PC-3 (cell line): Measurements from ENCODE around the gene MAP2K7. TPM values are rescaled to one million over a fixed set of nuclear protein-coding genes. Genes with fewer than 3 reads are reported as not detected.

Experiments used
- ATAC-seq: fragments of 200-7000 bp; cut with Tn5 transposase; 2 replicates; pipeline ENCODE4 v1.9.1; 2020; ENCODE audit warnings: mild to moderate bottlenecking, moderate library complexity
- BruUV-seq: library from RNA; stranded (reverse); fragments of 400-500 nt; replicated peaks from 2 replicates; lab custom pipeline; 2021; lab: Mats Ljungman, UMichigan
- CTCF ChIA-PET: fragments of 300-600 bp; sonication (Branson Sonifier 250); formaldehyde crosslinking; loops from one replicate; lab custom pipeline; 2022; ENCODE audit warnings: antibody characterized with exemption; lab: Charles Lee
- POLR2A ChIA-PET: fragments of 300-600 bp; sonication (Branson Sonifier 250); formaldehyde crosslinking; loops from one replicate; lab custom pipeline; 2022; ENCODE audit warnings: antibody characterized with exemption; ENCODE audit not compliant: unreplicated experiment; lab: Charles Lee
- DNase-seq: peaks from one replicate; pipeline ENCODE4 v3.0.0-alpha.2; 2015
- H2AFZ ChIP-seq: fragments of 300-600 bp; sonication (generic); 2 replicates; pipeline ENCODE4 v1.6.0; 2016; ENCODE audit warnings: antibody characterized with exemption, low read length
- H3F3A ChIP-seq: fragments of 300-600 bp; sonication (generic); one replicate; pipeline ENCODE4 v1.6.0; 2017; ENCODE audit warnings: antibody characterized with exemption, low read length, control low read depth, mild to moderate bottlenecking; ENCODE audit not compliant: unreplicated experiment
- H3K27ac ChIP-seq: fragments of 300-600 bp; sonication (generic); 2 replicates; pipeline ENCODE4 v1.5.1; 2016; ENCODE audit warnings: mild to moderate bottlenecking, low read length
- H3K27me3 ChIP-seq: fragments of 300-600 bp; sonication (generic); 2 replicates; pipeline ENCODE4 v1.6.1; 2016; ENCODE audit warnings: low read length, mixed read lengths
- H3K36me3 ChIP-seq: fragments of 300-600 bp; sonication (generic); 2 replicates; pipeline ENCODE4 v1.6.1; 2016; ENCODE audit warnings: low read depth, mixed run types, low read length, mixed read lengths
- H3K4me1 ChIP-seq: fragments of 300-600 bp; sonication (generic); 2 replicates; pipeline ENCODE4 v1.5.1; 2016; ENCODE audit warnings: low read length; ENCODE audit not compliant: insufficient read depth
- H3K4me2 ChIP-seq: fragments of 300-600 bp; sonication (generic); 2 replicates; pipeline ENCODE4 v1.6.0; 2016; ENCODE audit warnings: low read length
- H3K4me3 ChIP-seq: fragments of 300-600 bp; sonication (generic); 2 replicates; pipeline ENCODE4 v1.5.1; 2016; ENCODE audit warnings: mild to moderate bottlenecking, low read length, mixed read lengths
- H3K79me2 ChIP-seq: fragments of 300-600 bp; sonication (generic); 2 replicates; pipeline ENCODE4 v1.6.1; 2017; ENCODE audit warnings: low read length, mixed read lengths
- H3K9ac ChIP-seq: fragments of 300-600 bp; sonication (generic); 2 replicates; pipeline ENCODE4 v1.6.0; 2016; ENCODE audit warnings: mild to moderate bottlenecking, low read length
- H3K9me2 ChIP-seq: fragments of 300-600 bp; sonication (generic); replicated peaks from 2 replicates; pipeline ENCODE4 v1.6.1; 2016; ENCODE audit warnings: mixed run types, low read length, mixed read lengths
- H3K9me3 ChIP-seq: fragments of 300-600 bp; sonication (generic); 2 replicates; pipeline ENCODE4 v1.6.1; 2016; ENCODE audit warnings: low read length, mixed read lengths
- H4K20me1 ChIP-seq: fragments of 300-600 bp; sonication (generic); 2 replicates; pipeline ENCODE4 v1.6.1; 2016; ENCODE audit warnings: low read length, mixed read lengths
- EZH2 ChIP-seq: fragments of 300-600 bp; sonication (generic); IDR thresholded peaks from one replicate; pipeline ENCODE4 v1.6.1; 2017; ENCODE audit warnings: antibody characterized with exemption, mild to moderate bottlenecking, low read length; ENCODE audit not compliant: unreplicated experiment
- EZH2phosphoT487 ChIP-seq: fragments of 300-600 bp; sonication (generic); IDR thresholded peaks from 2 replicates; pipeline ENCODE4 v1.6.1; 2018; ENCODE audit warnings: mild to moderate bottlenecking, antibody characterized with exemption, low read length, borderline replicate concordance
- intact Hi-C: fragments of 100-400 bp; cut with micrococcal nuclease; formaldehyde crosslinking; loops from 2 replicates; pipeline ENCODE4 v1.9.0; 2023
- total RNA-seq: library from RNA; depleted of rRNA; stranded (reverse); fragments of >200 nt; gene quantifications from 2 replicates; pipeline ENCODE4 v1.2.3, GENCODE V29; 2014
- TF ChIP-seq, protein P1 (sequence below): fragments of 300-600 bp; sonication (generic); conservative IDR thresholded peaks from 2 replicates; pipeline ENCODE4 v1.5.1; 2017; ENCODE audit warnings: antibody characterized with exemption, low read depth, mild to moderate bottlenecking, low read length

Gene MAP2K7
- total RNA-seq, 1 experiment from 2014 or later, result 39.3 TPM

DNA sequence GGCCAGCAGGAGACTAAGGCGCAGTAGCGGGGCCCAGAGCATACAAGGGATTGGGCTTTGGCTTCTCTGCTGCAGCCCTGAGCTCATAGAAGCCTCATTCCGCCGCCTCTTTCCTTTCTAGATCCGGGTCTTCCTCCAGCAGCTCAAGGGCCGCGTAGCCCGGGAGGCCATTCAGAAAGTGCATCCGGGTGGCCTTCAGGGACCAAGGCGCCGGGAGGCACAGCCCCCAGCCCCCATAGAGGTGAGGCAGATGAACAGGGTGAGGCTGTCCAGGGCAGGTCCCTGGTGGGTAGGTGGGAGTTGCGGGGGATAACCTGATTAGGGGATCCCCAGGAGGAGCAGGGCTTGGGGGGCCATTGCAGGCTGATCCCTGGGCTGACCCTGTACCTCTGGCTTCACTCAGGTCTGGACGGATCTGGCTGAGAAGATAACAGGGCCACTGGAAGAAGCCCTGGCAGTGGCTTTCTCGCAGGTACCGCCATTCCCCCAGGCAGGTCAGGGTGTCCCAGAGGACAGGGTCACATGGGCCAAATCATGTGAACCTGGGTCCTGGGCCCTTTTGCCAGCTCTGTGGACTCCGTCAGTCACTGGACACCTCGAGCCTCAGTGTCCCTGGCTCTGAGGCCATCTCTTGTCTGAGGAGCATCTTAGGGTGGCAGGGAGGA lies 17.8 kb downstream of the MAP2K7 start:
- Histone ChIP-seq H3K27me3 (no peaks in the 10 kb centered on the region), H3K36me3 (no peaks in the 10 kb centered on the region; the same call in 1 of the 2 replicates), H3K9me3 (no peaks in the 10 kb centered on the region), H3F3A (no peaks in the 10 kb centered on the region), H3K79me2 (peaks cover 9% of the 10 kb centered on the region; the same call in 1 of the 2 replicates), H3K4me3 (peak overlapping the region; percentile 69), H3K9me2 (no peaks in the 10 kb centered on the region), H2AFZ (peak overlapping the region; percentile 88), H3K4me2 (peak overlapping the region; percentile 89), H3K9ac (peak overlapping the region; percentile 55), H4K20me1 (0 out of 2 replicates have a peak, but pooled peaks cover 4% of the 10 kb centered on the region), H3K4me1 (peaks cover 35% of the 10 kb centered on the region), H3K27ac (peak overlapping the region; percentile 77)
- POLR2A ChIA-PET, result interaction anchor here (0.5 to 1.5 kb wide), 3 partner anchors 7 to 114 kb away, joined by 3 to 20 read pairs (median 4); no protein-coding TSS in a partner anchor
- TF ChIP-seq, protein P1, sequence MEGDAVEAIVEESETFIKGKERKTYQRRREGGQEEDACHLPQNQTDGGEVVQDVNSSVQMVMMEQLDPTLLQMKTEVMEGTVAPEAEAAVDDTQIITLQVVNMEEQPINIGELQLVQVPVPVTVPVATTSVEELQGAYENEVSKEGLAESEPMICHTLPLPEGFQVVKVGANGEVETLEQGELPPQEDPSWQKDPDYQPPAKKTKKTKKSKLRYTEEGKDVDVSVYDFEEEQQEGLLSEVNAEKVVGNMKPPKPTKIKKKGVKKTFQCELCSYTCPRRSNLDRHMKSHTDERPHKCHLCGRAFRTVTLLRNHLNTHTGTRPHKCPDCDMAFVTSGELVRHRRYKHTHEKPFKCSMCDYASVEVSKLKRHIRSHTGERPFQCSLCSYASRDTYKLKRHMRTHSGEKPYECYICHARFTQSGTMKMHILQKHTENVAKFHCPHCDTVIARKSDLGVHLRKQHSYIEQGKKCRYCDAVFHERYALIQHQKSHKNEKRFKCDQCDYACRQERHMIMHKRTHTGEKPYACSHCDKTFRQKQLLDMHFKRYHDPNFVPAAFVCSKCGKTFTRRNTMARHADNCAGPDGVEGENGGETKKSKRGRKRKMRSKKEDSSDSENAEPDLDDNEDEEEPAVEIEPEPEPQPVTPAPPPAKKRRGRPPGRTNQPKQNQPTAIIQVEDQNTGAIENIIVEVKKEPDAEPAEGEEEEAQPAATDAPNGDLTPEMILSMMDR, result no peak
- TF ChIP-seq EZH2, result no peak
- TF ChIP-seq EZH2phosphoT487, result no peak
- intact Hi-C loops, result loop anchor here (2.0 kb wide), 1 partner anchor 53 kb away; no protein-coding TSS in a partner anchor
- DNase-seq, result no peak
- no peak for ATAC-seq
- TSS peak; percentile 77 for BruUV-seq
- CTCF ChIA-PET, result interaction anchor here (0.5 to 2.6 kb wide), 5 partner anchors 7 to 397 kb away, joined by 6 to 19 read pairs (median 14); partner anchors contain the start of genes MAP2K7 and TIMM44

- intact Hi-C loops, result loop anchor here (2.0 kb wide), 1 partner anchor 53 kb away; no protein-coding TSS in a partner anchor
- Histone ChIP-seq H2AFZ (no peak overlapping the region), H3K4me3 (peak overlapping the region; percentile 69; the same call in 1 of the 2 replicates), H3F3A (no peaks in the 10 kb centered on the region), H4K20me1 (0 out of 2 replicates have a peak, but pooled peaks cover 4% of the 10 kb centered on the region), H3K9me2 (no peaks in the 10 kb centered on the region), H3K9me3 (no peaks in the 10 kb centered on the region), H3K36me3 (no peaks in the 10 kb centered on the region; the same call in 1 of the 2 replicates), H3K4me1 (peaks cover 33% of the 10 kb centered on the region), H3K79me2 (peaks cover 9% of the 10 kb centered on the region; the same call in 1 of the 2 replicates), H3K9ac (no peak overlapping the region), H3K27ac (no peak overlapping the region), H3K4me2 (peak overlapping the region; percentile 89), H3K27me3 (no peaks in the 10 kb centered on the region)
- no TSS peak for BruUV-seq
- ATAC-seq (no peak), DNase-seq (no peak)
- CTCF ChIA-PET, result interaction anchor here (1.9 kb wide), 1 partner anchor 22 kb away, joined by 15 read pairs; the partner anchor contains the start of gene TIMM44
- POLR2A ChIA-PET, result no interaction called here
- TF ChIP-seq EZH2, result no peak
- no peak for TF ChIP-seq EZH2phosphoT487
- TF ChIP-seq, protein P1, result no peak
Measured at GRCh38 chr19:7921967-7922835, 18.5 kb downstream of the MAP2K7 start.
